ENCODE data around the gene TANC1. TPM values are rescaled to one million over a fixed set of nuclear protein-coding genes. Genes with fewer than 3 reads are reported as not detected.

TANC1 gene
- total and polyA plus RNA-seq, 4 donors = 7.8 to 58.3 (median 48.0) TPM

DNA sequence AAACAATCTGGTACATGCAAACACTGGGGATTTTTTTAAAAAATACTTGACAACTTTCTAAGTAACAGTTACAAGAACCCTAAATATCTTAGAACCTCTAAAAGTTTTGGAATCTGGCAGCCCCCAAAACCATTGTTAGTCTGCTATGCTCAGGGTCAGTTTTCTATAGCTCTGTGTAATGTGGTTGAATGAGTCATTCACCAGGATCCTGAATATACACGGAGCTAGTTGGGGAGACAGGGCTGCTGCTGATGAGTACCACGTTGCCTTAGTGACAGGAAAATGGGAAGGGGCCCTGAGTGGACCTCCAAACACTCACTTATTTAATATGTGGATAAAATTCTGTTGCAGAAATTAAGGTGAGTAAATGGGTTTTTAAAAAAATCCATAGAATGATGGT is 36.9 kb upstream of the TANC1 start:
- Histone ChIP-seq H3K4me1 (ENCODE audit: control insufficient read depth in 1 of 2, insufficient read depth in 2 of 2, low read length in 2 of 2) (no peaks in the 10 kb centered on the region), H3K9me3 (ENCODE audit: control insufficient read depth, low read length) (no peaks in the 10 kb centered on the region), H3K27me3 (ENCODE audit: control insufficient read depth in 1 of 2, insufficient read depth in 2 of 2, low read length in 1 of 2) (no peaks in the 10 kb centered on the region), H3K4me3 (ENCODE audit: low read length in 2 of 2) (no peak overlapping the region), H3K36me3 (ENCODE audit: control insufficient read depth in 1 of 2, insufficient read depth in 2 of 2, low read length in 1 of 2) (no peaks in the 10 kb centered on the region), H3K27ac (ENCODE audit: low read depth in 1 of 2, low read length in 2 of 2) (no peak overlapping the region)
- intact Hi-C loops (cut with DNase I) = no loop called here
- ATAC-seq (ENCODE audit: low FRiP score) (no peak), DNase-seq (no peak)
- WGBS, 2 donors = 30 to 34% methylated on average over 2 of the region's 2 CpGs

DNA sequence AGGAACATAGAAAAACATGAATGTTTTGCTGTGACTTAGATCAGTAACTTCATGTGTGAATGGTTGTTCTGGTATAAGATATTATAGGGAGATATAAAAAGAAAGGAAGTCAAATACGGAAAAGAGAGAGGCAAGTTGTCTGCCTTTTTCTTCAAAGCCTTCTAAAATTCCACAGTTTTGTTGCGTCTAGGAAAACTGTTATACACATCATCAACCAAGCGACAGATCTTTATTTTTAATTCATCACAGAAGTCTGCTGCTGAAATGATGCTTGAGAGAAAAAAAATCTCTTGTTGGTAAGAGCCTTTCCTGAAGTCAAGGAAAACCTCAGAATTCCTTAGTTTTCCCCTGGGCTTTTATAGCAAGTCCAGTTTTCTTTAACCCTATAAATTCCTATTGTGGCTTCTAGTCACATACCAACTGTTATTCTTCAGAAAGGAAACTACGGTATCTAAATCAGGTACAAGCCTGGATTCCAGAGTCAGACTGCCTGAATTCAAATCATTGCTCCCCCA is 36.3 kb upstream of the TANC1 start:
- no peak for ATAC-seq (ENCODE audit: low FRiP score)
- DNase-seq = no peak
- Histone ChIP-seq H3K4me3 (ENCODE audit: low read length in 2 of 2) (no peak overlapping the region), H3K27ac (ENCODE audit: low read depth in 1 of 2, low read length in 2 of 2) (no peak overlapping the region), H3K4me1 (ENCODE audit: control insufficient read depth in 1 of 2, insufficient read depth in 2 of 2, low read length in 2 of 2) (no peaks in the 10 kb centered on the region), H3K27me3 (ENCODE audit: control insufficient read depth in 1 of 2, insufficient read depth in 2 of 2, low read length in 1 of 2) (no peaks in the 10 kb centered on the region), H3K36me3 (ENCODE audit: control insufficient read depth in 1 of 2, insufficient read depth in 2 of 2, low read length in 1 of 2) (no peaks in the 10 kb centered on the region), H3K9me3 (ENCODE audit: control insufficient read depth, low read length) (no peaks in the 10 kb centered on the region)
- intact Hi-C loops (cut with DNase I) = no loop called here
- 10 to 23% methylated on average over 4 of the region's 4 CpGs for WGBS, 2 donors

- ATAC-seq (ENCODE audit: low FRiP score) = no peak
- WGBS, 2 donors = 27 to 38% methylated on average over 2 of the region's 2 CpGs
- Histone ChIP-seq H3K27ac (ENCODE audit: low read depth in 1 of 2, low read length in 2 of 2) (no peak overlapping the region), H3K9me3 (ENCODE audit: control insufficient read depth, low read length) (peaks cover 1% of the 10 kb centered on the region), H3K27me3 (ENCODE audit: control insufficient read depth in 1 of 2, insufficient read depth in 2 of 2, low read length in 1 of 2) (no peaks in the 10 kb centered on the region), H3K36me3 (ENCODE audit: control insufficient read depth in 1 of 2, insufficient read depth in 2 of 2, low read length in 1 of 2) (no peaks in the 10 kb centered on the region), H3K4me3 (ENCODE audit: low read length in 2 of 2) (no peak overlapping the region), H3K4me1 (ENCODE audit: control insufficient read depth in 1 of 2, insufficient read depth in 2 of 2, low read length in 2 of 2) (no peaks in the 10 kb centered on the region)
- DNase-seq = no peak
- intact Hi-C loops (cut with DNase I) = no loop called here
Measured at GRCh38 chr2:158934170-158934569, 34.3 kb upstream of the TANC1 start.

DNA sequence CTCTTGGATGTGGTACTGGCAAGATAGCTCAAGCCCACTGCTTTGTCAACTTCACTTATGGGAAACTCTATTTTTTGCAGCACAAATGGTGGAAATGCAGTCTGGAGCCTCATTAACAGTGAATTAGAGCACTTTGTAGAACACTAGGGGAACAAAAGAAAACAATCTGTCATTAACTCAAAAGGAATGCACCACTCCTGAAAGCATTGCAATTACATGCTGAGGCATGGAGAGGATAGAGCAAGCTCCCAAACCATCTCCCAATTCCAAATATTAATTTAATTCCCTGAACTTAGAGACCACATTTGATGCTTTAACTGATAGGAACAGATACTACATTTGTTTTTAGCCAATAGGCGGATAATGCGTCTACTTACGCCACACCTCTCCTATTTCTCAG is 32.8 kb upstream of the TANC1 start:
- no peak for ATAC-seq (ENCODE audit: low FRiP score)
- 98 to 100% methylated on average over 3 of the region's 3 CpGs for WGBS, 2 donors

GRCh38 chr2:158936978-158937377 is 31.5 kb upstream of the TANC1 start:
- intact Hi-C loops (cut with DNase I) = no loop called here
- H3K27me3 ChIP-seq (ENCODE audit: control insufficient read depth in 1 of 2, insufficient read depth in 2 of 2, low read length in 1 of 2) = no peaks in the 10 kb centered on the region
- H3K27ac ChIP-seq (ENCODE audit: low read depth in 1 of 2, low read length in 2 of 2) = no peak overlapping the region
- WGBS, 2 donors = 51 to 53% methylated on average over 2 of the region's 2 CpGs
- H3K9me3 ChIP-seq (ENCODE audit: control insufficient read depth, low read length) = peaks cover 1% of the 10 kb centered on the region
- no peak for DNase-seq
- H3K4me1 ChIP-seq (ENCODE audit: control insufficient read depth in 1 of 2, insufficient read depth in 2 of 2, low read length in 2 of 2) = no peaks in the 10 kb centered on the region
- ATAC-seq (ENCODE audit: low FRiP score) = peak; percentile 38
- H3K4me3 ChIP-seq (ENCODE audit: low read length in 2 of 2) = no peak overlapping the region
- H3K36me3 ChIP-seq (ENCODE audit: control insufficient read depth in 1 of 2, insufficient read depth in 2 of 2, low read length in 1 of 2) = no peaks in the 10 kb centered on the region

More for the DNA sequence above, 32.8 kb upstream of the TANC1 start:
- Histone ChIP-seq H3K4me1 (ENCODE audit: control insufficient read depth in 1 of 2, insufficient read depth in 2 of 2, low read length in 2 of 2) (no peaks in the 10 kb centered on the region), H3K27ac (ENCODE audit: low read depth in 1 of 2, low read length in 2 of 2) (no peak overlapping the region), H3K4me3 (ENCODE audit: low read length in 2 of 2) (no peak overlapping the region), H3K9me3 (ENCODE audit: control insufficient read depth, low read length) (peaks cover 1% of the 10 kb centered on the region), H3K27me3 (ENCODE audit: control insufficient read depth in 1 of 2, insufficient read depth in 2 of 2, low read length in 1 of 2) (no peaks in the 10 kb centered on the region), H3K36me3 (ENCODE audit: control insufficient read depth in 1 of 2, insufficient read depth in 2 of 2, low read length in 1 of 2) (no peaks in the 10 kb centered on the region)
- intact Hi-C loops (cut with DNase I) = no loop called here
- no peak for DNase-seq

GRCh38 chr2:158940356-158940755 is 28.1 kb upstream of the TANC1 start:
- no peaks in the 10 kb centered on the region for H3K27me3 ChIP-seq (ENCODE audit: control insufficient read depth in 1 of 2, insufficient read depth in 2 of 2, low read length in 1 of 2)
- H3K27ac ChIP-seq (ENCODE audit: low read depth in 1 of 2, low read length in 2 of 2) = no peak overlapping the region
- DNase-seq (no peak), ATAC-seq (ENCODE audit: low FRiP score) (no peak)
- no peaks in the 10 kb centered on the region for H3K36me3 ChIP-seq (ENCODE audit: control insufficient read depth in 1 of 2, insufficient read depth in 2 of 2, low read length in 1 of 2)
- H3K4me3 ChIP-seq (ENCODE audit: low read length in 2 of 2) = no peak overlapping the region
- intact Hi-C loops (cut with DNase I) = no loop called here
- H3K9me3 ChIP-seq (ENCODE audit: control insufficient read depth, low read length) = peaks cover 1% of the 10 kb centered on the region
- WGBS, 2 donors = 84 to 85% methylated on average over 2 of the region's 2 CpGs
- no peaks in the 10 kb centered on the region for H3K4me1 ChIP-seq (ENCODE audit: control insufficient read depth in 1 of 2, insufficient read depth in 2 of 2, low read length in 2 of 2)

GRCh38 chr2:158943973-158944372 is 24.5 kb upstream of the TANC1 start:
- Histone ChIP-seq H3K4me3 (ENCODE audit: low read length in 2 of 2) (no peak overlapping the region), H3K27me3 (ENCODE audit: control insufficient read depth in 1 of 2, insufficient read depth in 2 of 2, low read length in 1 of 2) (no peaks in the 10 kb centered on the region), H3K27ac (ENCODE audit: low read depth in 1 of 2, low read length in 2 of 2) (no peak overlapping the region), H3K9me3 (ENCODE audit: control insufficient read depth, low read length) (no peaks in the 10 kb centered on the region), H3K36me3 (ENCODE audit: control insufficient read depth in 1 of 2, insufficient read depth in 2 of 2, low read length in 1 of 2) (no peaks in the 10 kb centered on the region), H3K4me1 (ENCODE audit: control insufficient read depth in 1 of 2, insufficient read depth in 2 of 2, low read length in 2 of 2) (no peaks in the 10 kb centered on the region)
- WGBS, 2 donors = 92 to 94% methylated on average over 4 of the region's 4 CpGs
- intact Hi-C loops (cut with DNase I) = no loop called here
- no peak for DNase-seq
- ATAC-seq (ENCODE audit: low FRiP score) = no peak

DNA sequence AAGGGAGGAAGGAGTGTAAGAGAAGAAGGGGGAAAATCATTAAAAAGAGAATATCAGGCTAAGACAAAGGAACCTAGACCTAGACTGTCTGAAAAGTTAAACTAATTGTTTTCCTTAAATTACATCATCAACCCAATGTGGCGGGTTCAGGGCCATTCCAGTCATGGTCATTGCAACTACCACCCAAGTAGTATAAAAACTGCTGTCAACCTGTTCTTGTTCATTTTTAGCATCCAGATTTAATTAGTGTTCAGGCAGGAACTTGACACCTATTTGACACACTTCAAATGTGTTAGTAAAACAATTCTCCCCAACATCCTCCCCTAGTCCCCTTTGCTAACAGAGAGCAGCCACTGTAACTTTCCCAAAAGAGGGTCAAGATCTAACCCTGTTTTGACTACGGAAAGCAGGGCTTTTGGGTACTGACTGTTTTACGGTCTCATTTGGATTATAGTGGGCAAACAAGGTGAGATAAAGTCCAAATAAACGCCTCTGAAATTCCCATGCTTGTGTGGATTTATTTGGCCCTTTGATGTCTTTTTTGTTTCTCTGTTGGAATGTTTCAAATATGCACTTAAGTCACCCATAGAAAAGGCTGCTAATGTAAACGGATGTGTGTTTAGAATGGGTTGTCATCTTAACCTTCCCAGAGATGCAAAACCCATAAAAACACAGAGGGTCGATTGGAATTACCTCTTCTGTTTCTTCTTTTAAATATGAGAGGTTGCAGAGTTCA is 19.3 kb upstream of the TANC1 start:
- no peaks in the 10 kb centered on the region for H3K9me3 ChIP-seq (ENCODE audit: control insufficient read depth, low read length)
- H3K27ac ChIP-seq (ENCODE audit: low read depth in 1 of 2, low read length in 2 of 2) = no peak overlapping the region
- 76% methylated on average over 6 of the region's 6 CpGs for WGBS, 2 donors
- no peaks in the 10 kb centered on the region for H3K36me3 ChIP-seq (ENCODE audit: control insufficient read depth in 1 of 2, insufficient read depth in 2 of 2, low read length in 1 of 2)
- no peak overlapping the region for H3K4me3 ChIP-seq (ENCODE audit: low read length in 2 of 2)
- no peak for DNase-seq
- intact Hi-C loops (cut with DNase I) = no loop called here
- no peak for ATAC-seq (ENCODE audit: low FRiP score)
- H3K4me1 ChIP-seq (ENCODE audit: control insufficient read depth in 1 of 2, insufficient read depth in 2 of 2, low read length in 2 of 2) = peaks cover 0 to 3% of the 10 kb centered on the region in 2 donors
- H3K27me3 ChIP-seq (ENCODE audit: control insufficient read depth in 1 of 2, insufficient read depth in 2 of 2, low read length in 1 of 2) = no peaks in the 10 kb centered on the region

DNA sequence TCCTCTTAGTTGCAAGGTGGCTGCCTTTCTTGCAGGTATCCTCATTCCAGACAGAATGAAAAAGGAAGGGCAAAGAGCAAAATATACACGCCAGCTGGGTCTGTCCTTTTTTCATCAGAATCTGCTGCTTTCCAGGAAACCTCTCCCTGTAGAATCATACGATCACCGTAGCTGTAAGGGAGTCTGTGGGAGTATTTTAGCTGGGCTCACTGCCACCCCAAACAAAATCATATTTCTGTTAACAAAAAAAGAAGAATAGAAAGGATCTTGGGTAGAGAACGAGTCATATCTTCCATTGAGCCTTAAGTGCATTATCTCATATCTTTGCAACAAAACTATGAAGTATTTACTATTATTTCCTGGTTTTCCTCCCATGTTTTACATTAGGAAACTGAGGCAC is 15.0 kb upstream of the TANC1 start:
- H3K4me3 ChIP-seq (ENCODE audit: low read length in 2 of 2) = no peak overlapping the region
- H3K9me3 ChIP-seq (ENCODE audit: control insufficient read depth, low read length) = no peaks in the 10 kb centered on the region
- DNase-seq = no peak
- H3K27ac ChIP-seq (ENCODE audit: low read depth in 1 of 2, low read length in 2 of 2) = no peak overlapping the region
- no peaks in the 10 kb centered on the region for H3K27me3 ChIP-seq (ENCODE audit: control insufficient read depth in 1 of 2, insufficient read depth in 2 of 2, low read length in 1 of 2)
- intact Hi-C loops (cut with DNase I) = no loop called here
- WGBS, 2 donors = 2 to 3% methylated on average over 4 of the region's 4 CpGs
- H3K4me1 ChIP-seq (ENCODE audit: control insufficient read depth in 1 of 2, insufficient read depth in 2 of 2, low read length in 2 of 2) = peaks cover 0 to 3% of the 10 kb centered on the region in 2 donors
- H3K36me3 ChIP-seq (ENCODE audit: control insufficient read depth in 1 of 2, insufficient read depth in 2 of 2, low read length in 1 of 2) = no peaks in the 10 kb centered on the region
- peak; percentile 44 for ATAC-seq (ENCODE audit: low FRiP score)
